Body of pancreas (tissue), 4 donors: Measurements from ENCODE around the gene FHOD3.

Source experiments
- POLR2A ChIP-seq, 3 donors: fragments of 450-650 bp; IDR thresholded peaks; one replicate each; pipeline ENCODE4 v1.6.1; 2016; ENCODE audit warnings: antibody characterized with exemption in 3 of 3, mild to moderate bottlenecking in 2 of 3
- TF ChIP-seq, protein P1 (sequence below), 7 experiments: fragments of 450-650 bp in 4 of 7; fragments of 200-600 bp in 3 of 7; sonication (generic) in 3 of 7; IDR thresholded peaks; one replicate each; pipeline ENCODE4 v1.5.1; 2016 to 2019; ENCODE audit warnings: antibody characterized with exemption in 7 of 7

DNA sequence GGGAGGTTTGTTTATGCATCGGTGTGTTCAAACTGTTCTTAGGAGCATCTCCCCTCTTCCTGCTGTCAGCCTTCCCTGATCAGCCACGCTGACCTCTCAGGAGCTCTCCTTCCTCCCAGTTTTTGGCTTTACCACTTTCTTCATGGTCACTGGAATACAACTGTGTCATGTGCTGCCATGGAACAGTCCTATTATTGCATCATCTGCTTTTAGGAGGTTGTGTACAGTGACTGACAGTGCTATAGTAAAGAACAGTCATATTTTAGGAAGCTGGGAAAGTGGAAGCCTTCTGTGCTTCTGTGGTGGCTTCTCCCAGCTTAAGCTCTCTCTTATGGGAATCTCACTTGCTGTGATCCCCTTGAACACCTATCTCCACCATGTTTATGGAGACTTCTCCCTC lies 365.8 kb downstream of the FHOD3 start:
- TF ChIP-seq, protein P1, sequence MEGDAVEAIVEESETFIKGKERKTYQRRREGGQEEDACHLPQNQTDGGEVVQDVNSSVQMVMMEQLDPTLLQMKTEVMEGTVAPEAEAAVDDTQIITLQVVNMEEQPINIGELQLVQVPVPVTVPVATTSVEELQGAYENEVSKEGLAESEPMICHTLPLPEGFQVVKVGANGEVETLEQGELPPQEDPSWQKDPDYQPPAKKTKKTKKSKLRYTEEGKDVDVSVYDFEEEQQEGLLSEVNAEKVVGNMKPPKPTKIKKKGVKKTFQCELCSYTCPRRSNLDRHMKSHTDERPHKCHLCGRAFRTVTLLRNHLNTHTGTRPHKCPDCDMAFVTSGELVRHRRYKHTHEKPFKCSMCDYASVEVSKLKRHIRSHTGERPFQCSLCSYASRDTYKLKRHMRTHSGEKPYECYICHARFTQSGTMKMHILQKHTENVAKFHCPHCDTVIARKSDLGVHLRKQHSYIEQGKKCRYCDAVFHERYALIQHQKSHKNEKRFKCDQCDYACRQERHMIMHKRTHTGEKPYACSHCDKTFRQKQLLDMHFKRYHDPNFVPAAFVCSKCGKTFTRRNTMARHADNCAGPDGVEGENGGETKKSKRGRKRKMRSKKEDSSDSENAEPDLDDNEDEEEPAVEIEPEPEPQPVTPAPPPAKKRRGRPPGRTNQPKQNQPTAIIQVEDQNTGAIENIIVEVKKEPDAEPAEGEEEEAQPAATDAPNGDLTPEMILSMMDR (IDR thresholded peaks at IDR 0.05), result no peak
- no peak for TF ChIP-seq POLR2A (IDR thresholded peaks at IDR 0.05)
